ENCODE data around the gene ATP2B2. TPM values are rescaled to one million over a fixed set of nuclear protein-coding genes. Genes with fewer than 3 reads are reported as not detected.

ATP2B2 gene
- total RNA-seq, 1 donor from 2014 or later, result 0.06 TPM

DNA sequence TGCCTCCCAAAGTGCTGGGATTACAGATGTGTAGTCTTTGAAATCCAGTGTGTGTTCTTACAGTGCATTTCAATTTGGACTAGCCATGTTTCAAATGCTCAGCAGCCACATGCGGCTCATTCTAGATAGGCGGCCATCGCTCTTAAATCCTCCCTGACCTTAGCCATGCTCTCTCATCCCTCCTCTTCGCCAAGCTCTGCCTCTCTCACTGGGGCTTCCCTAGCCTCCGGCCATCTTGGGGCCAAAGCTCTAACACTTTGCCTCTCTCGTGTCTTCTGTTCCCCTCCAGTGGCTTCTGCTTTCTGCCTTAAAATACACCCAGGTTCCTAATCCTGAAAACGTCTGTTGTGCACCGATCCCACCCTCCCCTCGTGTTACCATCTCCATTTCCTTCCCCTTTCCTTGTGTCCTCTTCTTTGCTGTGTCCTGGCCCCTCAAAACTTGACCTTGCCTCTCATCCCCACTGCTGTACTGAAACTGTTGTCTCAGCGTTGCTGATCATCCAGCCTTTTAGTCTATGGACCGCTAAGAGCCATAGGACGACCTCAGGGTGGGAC, 211.3 kb downstream of the ATP2B2 start:
- no peaks in the 10 kb centered on the region for H3K9me3 ChIP-seq
- no peak for DNase-seq
- ATAC-seq, result no peak
- no peak overlapping the region for H3K27ac ChIP-seq
- H3K36me3 ChIP-seq, result peaks cover 20% of the 10 kb centered on the region
- no peak overlapping the region for H3K4me3 ChIP-seq
- intact Hi-C loops (cut with DNase I), result no loop called here
- H3K27me3 ChIP-seq, result no peaks in the 10 kb centered on the region
- no peaks in the 10 kb centered on the region for H3K4me1 ChIP-seq
- TF ChIP-seq, protein P1, sequence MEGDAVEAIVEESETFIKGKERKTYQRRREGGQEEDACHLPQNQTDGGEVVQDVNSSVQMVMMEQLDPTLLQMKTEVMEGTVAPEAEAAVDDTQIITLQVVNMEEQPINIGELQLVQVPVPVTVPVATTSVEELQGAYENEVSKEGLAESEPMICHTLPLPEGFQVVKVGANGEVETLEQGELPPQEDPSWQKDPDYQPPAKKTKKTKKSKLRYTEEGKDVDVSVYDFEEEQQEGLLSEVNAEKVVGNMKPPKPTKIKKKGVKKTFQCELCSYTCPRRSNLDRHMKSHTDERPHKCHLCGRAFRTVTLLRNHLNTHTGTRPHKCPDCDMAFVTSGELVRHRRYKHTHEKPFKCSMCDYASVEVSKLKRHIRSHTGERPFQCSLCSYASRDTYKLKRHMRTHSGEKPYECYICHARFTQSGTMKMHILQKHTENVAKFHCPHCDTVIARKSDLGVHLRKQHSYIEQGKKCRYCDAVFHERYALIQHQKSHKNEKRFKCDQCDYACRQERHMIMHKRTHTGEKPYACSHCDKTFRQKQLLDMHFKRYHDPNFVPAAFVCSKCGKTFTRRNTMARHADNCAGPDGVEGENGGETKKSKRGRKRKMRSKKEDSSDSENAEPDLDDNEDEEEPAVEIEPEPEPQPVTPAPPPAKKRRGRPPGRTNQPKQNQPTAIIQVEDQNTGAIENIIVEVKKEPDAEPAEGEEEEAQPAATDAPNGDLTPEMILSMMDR (IDR thresholded peaks at IDR 0.05), result no peak

DNA sequence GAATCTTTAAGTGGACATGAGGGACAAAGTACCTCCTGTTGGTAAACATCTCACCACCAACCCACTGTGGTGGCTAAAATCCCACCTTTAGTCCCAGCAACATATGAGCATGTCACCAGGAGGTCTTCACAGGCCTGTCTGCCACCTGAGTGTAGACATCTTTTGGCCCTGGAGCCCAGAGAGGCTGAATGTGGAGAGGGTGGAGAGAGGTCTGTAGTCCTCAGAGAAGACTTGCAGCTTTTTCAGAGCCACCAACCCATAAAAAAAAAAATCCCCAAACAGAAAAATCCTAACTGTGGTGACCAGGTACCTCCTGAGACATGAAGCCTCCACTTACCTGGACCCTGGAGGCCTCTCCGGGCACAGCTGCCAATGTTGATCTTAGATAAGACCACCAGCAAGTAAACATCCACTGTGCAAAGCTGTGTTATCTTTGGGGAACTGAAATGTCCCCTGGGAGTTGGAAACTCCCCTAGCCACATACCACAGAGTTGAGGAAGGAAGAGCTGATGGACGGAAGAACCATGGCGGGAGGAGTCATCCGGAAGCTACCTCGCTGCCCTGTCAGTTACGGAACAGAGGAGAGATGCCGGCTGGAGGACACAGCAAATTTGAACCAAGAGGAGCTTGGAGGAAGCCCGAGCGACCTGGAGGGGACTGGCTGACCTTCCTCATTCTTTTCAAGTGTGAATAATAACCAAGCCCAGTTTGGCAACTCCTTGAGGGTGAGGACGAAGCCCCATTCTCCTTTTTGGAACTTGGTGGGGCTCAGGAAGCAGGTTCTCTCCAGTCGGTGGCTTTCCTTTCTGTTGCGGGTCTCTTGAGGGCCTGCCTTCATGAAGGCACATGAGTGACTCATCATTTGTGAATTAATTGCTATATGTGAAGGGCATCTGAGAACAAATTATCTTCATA, 212.6 kb downstream of the ATP2B2 start, which contains the start of gene GHRL:
Gene GHRL (minus strand): TSS at position 443 of the 915 bp plus-strand sequence. CDS start 2,767 bp downstream, outside the sequence.
- no peak within 1 kb of the TSS for H3K27ac ChIP-seq
- no peaks in the 10 kb centered on the region for H3K4me1 ChIP-seq
- intact Hi-C loops (cut with DNase I), result no loop called here
- H3K27me3 ChIP-seq, result no peaks in the 10 kb centered on the region
- peaks cover 23% of the 10 kb centered on the region for H3K36me3 ChIP-seq
- DNase-seq (no peak), ATAC-seq (peak; percentile 64)
- H3K9me3 ChIP-seq, result no peaks in the 10 kb centered on the region
- no peak within 1 kb of the TSS for H3K4me3 ChIP-seq
- TF ChIP-seq, protein P1 (IDR thresholded peaks at IDR 0.05), result no peak

DNA sequence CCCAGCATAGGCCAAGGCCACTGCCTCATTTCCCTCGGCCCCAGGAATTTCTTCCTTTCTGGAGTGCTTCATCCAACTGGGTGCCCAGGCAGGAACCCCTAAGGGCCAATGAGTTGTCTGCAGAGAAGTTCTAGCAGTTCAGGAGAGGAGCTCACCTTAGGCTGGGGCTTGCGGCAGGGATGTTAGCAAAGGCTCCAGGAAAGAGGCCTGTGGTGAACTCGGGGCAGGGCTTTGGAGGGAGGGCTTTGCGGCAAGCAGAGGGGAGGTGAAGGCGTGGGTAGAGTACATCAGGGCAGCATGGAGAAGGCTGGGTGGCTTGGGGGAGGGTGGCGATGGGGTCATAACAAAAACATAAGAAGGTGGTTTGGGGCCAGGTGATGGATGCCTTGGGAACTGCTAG, 213.7 kb downstream of the ATP2B2 start:
- H3K36me3 ChIP-seq, result peaks cover 29% of the 10 kb centered on the region
- no peaks in the 10 kb centered on the region for H3K9me3 ChIP-seq
- DNase-seq, result peak; percentile 3
- no peak overlapping the region for H3K4me3 ChIP-seq
- intact Hi-C loops (cut with DNase I), result no loop called here
- TF ChIP-seq, protein P1 (IDR thresholded peaks at IDR 0.05), result no peak
- no peaks in the 10 kb centered on the region for H3K27me3 ChIP-seq
- no peak overlapping the region for H3K27ac ChIP-seq
- no peaks in the 10 kb centered on the region for H3K4me1 ChIP-seq
- ATAC-seq, result no peak

DNA sequence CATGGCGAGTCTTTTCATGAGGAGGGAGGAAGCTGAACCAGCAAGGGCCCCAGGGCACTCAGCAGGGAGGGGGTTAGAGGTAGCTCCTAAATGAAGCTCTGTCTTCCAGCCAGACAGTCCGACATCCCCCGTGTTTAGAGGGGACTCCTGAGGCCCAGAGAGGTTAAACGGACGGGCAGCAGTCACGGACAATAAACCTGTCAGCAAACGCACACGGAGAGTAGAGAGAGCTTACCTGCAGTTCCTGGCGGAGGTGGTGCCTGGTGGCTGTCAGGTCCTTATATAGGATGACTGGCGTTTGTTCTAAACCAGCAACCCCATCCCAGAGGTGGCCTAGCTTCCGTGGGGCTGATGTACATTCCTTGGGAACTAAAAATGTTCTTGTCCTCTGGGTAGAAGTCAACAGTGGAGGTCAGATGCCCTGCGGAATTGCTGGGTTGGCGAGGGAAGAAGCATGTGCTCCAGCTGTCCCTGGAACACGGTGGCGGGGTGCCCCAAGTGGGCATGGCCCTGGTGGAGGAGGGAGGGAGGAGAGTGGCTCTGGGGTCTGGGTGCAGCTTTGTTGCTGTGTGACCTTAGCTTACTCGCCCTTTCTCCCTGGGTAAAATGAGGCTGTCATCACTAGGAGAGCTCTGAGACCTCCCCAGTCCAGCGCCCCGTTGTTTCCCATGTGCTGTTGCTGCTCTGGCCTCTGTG, 214.8 kb downstream of the ATP2B2 start:
- no peaks in the 10 kb centered on the region for H3K9me3 ChIP-seq
- DNase-seq, result peak; percentile 46
- H3K4me1 ChIP-seq, result no peaks in the 10 kb centered on the region
- intact Hi-C loops (cut with DNase I), result no loop called here
- no peak for ATAC-seq
- no peaks in the 10 kb centered on the region for H3K27me3 ChIP-seq
- no peak overlapping the region for H3K27ac ChIP-seq
- H3K4me3 ChIP-seq, result no peak overlapping the region
- peaks cover 28% of the 10 kb centered on the region for H3K36me3 ChIP-seq
- TF ChIP-seq, protein P1 (IDR thresholded peaks at IDR 0.05), result no peak

DNA sequence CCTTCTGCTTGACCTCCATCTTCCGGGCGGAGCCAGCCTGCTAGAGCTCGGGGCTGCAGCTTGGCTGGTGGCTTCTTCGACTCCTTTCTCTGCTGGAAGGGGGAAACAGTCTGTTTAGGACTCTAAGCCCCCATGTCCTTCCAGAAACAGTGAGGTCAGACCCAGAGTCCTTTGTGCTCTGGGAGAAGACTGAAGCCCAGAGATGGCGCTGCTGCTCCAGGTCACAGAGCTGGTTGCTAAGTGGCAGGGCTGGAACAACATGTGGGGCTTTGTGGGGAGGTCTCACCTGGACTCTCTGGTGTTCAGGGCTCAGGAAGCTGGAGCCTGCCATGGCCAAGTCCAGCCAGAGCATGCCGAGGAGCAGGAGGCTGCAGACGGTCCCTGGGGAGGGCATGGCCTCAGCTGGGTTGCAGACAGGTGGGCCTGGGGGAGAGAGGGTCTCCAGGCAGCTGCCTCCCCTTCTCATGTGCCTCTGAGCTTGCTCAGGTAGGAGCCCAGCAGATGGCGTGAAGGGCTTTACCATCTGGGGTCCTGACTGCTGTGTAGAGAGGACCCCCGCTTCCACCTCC, 215.5 kb downstream of the ATP2B2 start:
- no peak overlapping the region for H3K4me3 ChIP-seq
- TF ChIP-seq, protein P1 (IDR thresholded peaks at IDR 0.05), result no peak
- no peaks in the 10 kb centered on the region for H3K4me1 ChIP-seq
- ATAC-seq (no peak), DNase-seq (peak; percentile 51)
- peaks cover 28% of the 10 kb centered on the region for H3K36me3 ChIP-seq
- intact Hi-C loops (cut with DNase I), result no loop called here
- H3K9me3 ChIP-seq, result no peaks in the 10 kb centered on the region
- no peaks in the 10 kb centered on the region for H3K27me3 ChIP-seq
- H3K27ac ChIP-seq, result no peak overlapping the region

All from upper lobe of right lung (tissue), 1 donor.